Loucy (cell line): Measurements from ENCODE around the gene TRIM37.

Source experiments
- CTCF ChIP-seq: fragments of 200-600 bp; sonication (generic); conservative IDR thresholded peaks from 2 replicates; pipeline ENCODE4 v1.5.1; 2014; ENCODE audit warnings: mild to moderate bottlenecking, antibody characterized with exemption, low read length
- EZH2phosphoT487 ChIP-seq: fragments of 200-600 bp; IDR thresholded peaks from 2 replicates; pipeline ENCODE4 v1.6.1; 2018; ENCODE audit warnings: antibody characterized with exemption, mild to moderate bottlenecking, moderate library complexity, borderline replicate concordance

GRCh38 chr17:59046192-59046591 lies 60.5 kb downstream of the TRIM37 start:
- TF ChIP-seq CTCF, result no peak
- no peak for TF ChIP-seq EZH2phosphoT487
